Measurements from ENCODE around the gene AACS. TPM values are rescaled to one million over a fixed set of nuclear protein-coding genes. Genes with fewer than 3 reads are reported as not detected.
"Not testable (repeated sequence)": the region's sequence is repeated elsewhere in the genome, so short reads cannot be mapped to it uniquely, and the experiment has no call there.

The AACS gene
- total RNA-seq, 4 donors from 2014 or later: 17.9 to 29.7 (median 23.6) TPM

GRCh38 chr12:125057708-125058107, 7.5 kb upstream of the AACS start:
- no peak for DNase-seq (ENCODE audit: low spot score in 2 of 2)

GRCh38 chr12:125061229-125061628, 4.0 kb upstream of the AACS start:
- no peak for DNase-seq (ENCODE audit: low spot score in 2 of 2)
- no peak overlapping the region for H3K4me3 ChIP-seq
- no peaks in the 10 kb centered on the region for H3K27me3 ChIP-seq
- TF ChIP-seq CTCF (IDR thresholded peaks at IDR 0.05): no peak
- TF ChIP-seq EP300 (IDR thresholded peaks at IDR 0.05): no peak
- no peak for TF ChIP-seq POLR2A (IDR thresholded peaks at IDR 0.05)
- H3K4me1 ChIP-seq: peaks cover 0 to 16% (median 10%) of the 10 kb centered on the region in 4 donors
- H3K9me3 ChIP-seq: no peaks in the 10 kb centered on the region
- WGBS, 2 donors: 96 to 97% methylated on average over 3 of the region's 3 CpGs
- no peak overlapping the region for H3K27ac ChIP-seq
- no peaks in the 10 kb centered on the region for H3K36me3 ChIP-seq

More at GRCh38 chr12:125057708-125058107, 7.5 kb upstream of the AACS start:
- WGBS, 2 donors: 74 to 77% methylated on average over 5 of the region's 5 CpGs
- TF ChIP-seq CTCF (IDR thresholded peaks at IDR 0.05) (no peak), EP300 (IDR thresholded peaks at IDR 0.05) (no peak)
- Histone ChIP-seq H3K4me3 (no peak overlapping the region), H3K27me3 (no peaks in the 10 kb centered on the region), H3K9me3 (no peaks in the 10 kb centered on the region), H3K4me1 (no peaks in the 10 kb centered on the region), H3K36me3 (no peaks in the 10 kb centered on the region), H3K27ac (no peak overlapping the region)

DNA sequence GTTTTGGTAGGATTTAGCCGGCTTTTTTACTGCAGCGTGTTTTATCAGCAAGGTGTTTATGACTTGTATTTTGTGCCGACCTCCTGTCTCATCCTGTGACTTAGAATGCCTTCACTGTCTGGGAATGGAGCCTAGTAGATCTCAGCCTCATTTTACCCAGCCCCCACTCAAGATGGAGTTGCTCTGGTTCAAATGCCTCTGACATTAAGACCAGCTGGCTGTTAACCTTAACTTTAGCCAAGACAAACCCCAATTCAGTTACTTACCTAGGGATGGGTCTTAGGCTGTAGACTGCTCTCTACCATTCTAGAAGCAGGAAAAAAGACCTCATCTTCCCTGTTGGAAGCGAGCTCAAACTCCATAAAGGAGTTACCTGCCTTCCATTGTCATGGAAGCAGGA, 1.7 kb upstream of the AACS start:
- not testable (repeated sequence) for H3K27ac ChIP-seq; H3K36me3 ChIP-seq; H3K27me3 ChIP-seq; DNase-seq (ENCODE audit: low spot score in 2 of 2); H3K4me3 ChIP-seq; H3K9me3 ChIP-seq
- H3K4me1 ChIP-seq: peaks cover 0 to 27% (median 11%) of the 10 kb centered on the region in 4 donors
- 80% methylated on average over 4 of the region's 4 CpGs for WGBS, 2 donors

DNA sequence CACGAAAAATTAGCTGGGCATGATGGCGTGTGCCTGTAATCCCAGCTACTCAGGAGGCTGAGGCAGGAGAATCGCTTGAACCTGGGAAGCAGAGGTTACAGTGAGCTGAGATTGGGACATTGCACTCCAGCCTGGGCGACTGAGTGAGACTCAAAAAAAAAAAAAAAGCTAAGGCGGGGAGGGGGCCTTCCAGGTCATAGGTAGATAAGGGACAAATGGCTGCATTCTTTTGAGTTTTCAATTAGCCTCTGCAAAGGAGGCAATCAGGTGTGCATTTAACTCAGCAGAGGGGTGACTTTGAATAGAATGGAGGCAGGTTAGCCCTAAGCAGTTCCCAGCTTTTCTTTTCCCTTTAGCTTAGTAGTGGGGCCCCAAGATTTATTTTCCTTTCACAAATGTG, 743 bp upstream of the AACS start:
- Histone ChIP-seq H3K36me3 (peaks cover 0 to 6% (median 0%) of the 10 kb centered on the region in 3 donors), H3K9me3 (no peaks in the 10 kb centered on the region), H3K27me3 (no peaks in the 10 kb centered on the region), H3K4me3 (peak overlapping the region in 3 of 4 donors; percentile 69 to 94 (median 91)), H3K27ac (peak overlapping the region in 1 of 4 donors; percentile 79), H3K4me1 (peaks cover 0 to 27% (median 11%) of the 10 kb centered on the region in 4 donors)
- 60 to 67% methylated on average over 5 of the region's 5 CpGs for whole genome bisulfite sequencing, 2 donors
- DNase-seq (ENCODE audit: low spot score in 2 of 2): no peak
- no peak for TF ChIP-seq CTCF (IDR thresholded peaks at IDR 0.05)
- no peak for TF ChIP-seq EP300 (IDR thresholded peaks at IDR 0.05)
- TF ChIP-seq POLR2A (IDR thresholded peaks at IDR 0.05): no peak

- Histone ChIP-seq H3K4me3 (peak overlapping the region; percentile 63 to 94 (median 80)), H3K27ac (peak overlapping the region in 3 of 4 donors; percentile 60 to 79 (median 79))
Observed at GRCh38 chr12:125065919-125066570, 810 bp downstream of the AACS start.

More at GRCh38 chr12:125065919-125066570, 810 bp downstream of the AACS start:
- peaks cover 0 to 8% (median 0%) of the 10 kb centered on the region in 3 donors for H3K36me3 ChIP-seq
- H3K4me1 ChIP-seq: peaks cover 0 to 27% (median 11%) of the 10 kb centered on the region in 4 donors
- TF ChIP-seq CTCF (IDR thresholded peaks at IDR 0.05) (no peak), POLR2A (IDR thresholded peaks at IDR 0.05) (no peak), EP300 (IDR thresholded peaks at IDR 0.05) (no peak)
- WGBS, 2 donors: 50 to 51% methylated on average over 18 of the region's 18 CpGs
- no peaks in the 10 kb centered on the region for H3K27me3 ChIP-seq
- no peaks in the 10 kb centered on the region for H3K9me3 ChIP-seq
- no peak for DNase-seq (ENCODE audit: low spot score in 2 of 2)

Measured in tibial nerve (tissue), 4 donors.